ENCODE data around the gene PRDM13. TPM values are rescaled to one million over a fixed set of nuclear protein-coding genes. Genes with fewer than 3 reads are reported as not detected.

Gene PRDM13
- total RNA-seq, 1 donor from 2014 or later, result not detected

DNA sequence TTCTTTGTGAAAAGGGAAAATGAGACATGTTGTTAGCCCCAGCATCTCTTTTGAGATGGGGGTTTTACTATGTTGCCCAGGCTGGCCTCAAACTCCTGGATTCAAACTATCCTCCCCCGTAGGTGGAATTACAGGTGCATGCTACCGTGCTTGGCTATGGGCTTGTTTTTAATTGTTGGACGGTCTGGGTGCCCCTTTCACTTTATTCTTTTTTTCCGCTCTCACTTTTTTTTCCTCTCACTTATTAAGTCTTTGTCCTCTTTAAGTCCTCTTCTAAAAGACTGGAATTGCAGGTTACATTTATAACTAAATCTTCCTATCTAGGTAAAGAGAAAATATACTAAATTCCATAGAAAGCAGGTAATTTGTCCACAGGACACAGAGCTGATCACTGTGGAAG, 18.8 kb upstream of the PRDM13 start:
- no peak overlapping the region for H3K4me3 Mint-ChIP-seq

DNA sequence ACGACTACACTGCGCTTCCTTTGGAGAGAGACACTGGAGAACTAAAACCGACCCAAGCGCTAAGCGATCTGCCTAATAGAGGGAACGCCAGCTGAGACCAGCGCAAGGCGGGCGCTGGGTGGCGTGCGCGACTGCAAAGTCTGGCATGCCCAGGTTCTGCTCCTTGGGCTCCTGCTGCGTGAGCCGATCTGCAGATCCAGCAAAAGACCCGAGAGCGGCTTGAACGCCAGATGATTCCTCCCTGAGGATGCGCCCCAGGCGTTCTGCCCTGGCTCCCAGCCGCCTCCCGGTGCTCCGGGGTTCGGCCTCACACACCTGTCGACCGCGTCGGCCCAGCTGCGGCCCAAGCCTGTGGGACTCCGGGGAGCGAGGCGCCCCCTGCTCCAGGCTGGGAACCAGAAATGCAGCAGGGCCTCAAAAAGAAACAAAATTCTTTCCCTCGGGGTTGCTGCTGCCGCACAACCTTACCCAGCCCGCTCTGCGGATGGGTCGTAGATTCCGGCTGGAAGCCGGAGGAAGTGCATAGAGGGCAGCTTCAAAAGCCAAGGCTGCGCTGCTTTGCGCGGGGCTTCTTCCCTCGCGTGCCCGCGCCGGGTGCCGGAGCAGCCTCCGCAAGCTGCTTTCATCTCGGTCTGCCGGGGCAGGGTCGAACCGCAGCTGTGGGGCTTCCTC, 17.9 kb upstream of the PRDM13 start:
- H3K27me3 Mint-ChIP-seq, result peaks cover 56% of the 10 kb centered on the region
- H3K36me3 Mint-ChIP-seq (ENCODE audit: low read depth), result no peaks in the 10 kb centered on the region
- TF ChIP-seq CTCF (IDR thresholded peaks at IDR 0.05), result no peak
- ATAC-seq (ENCODE audit: low read depth), result peak; percentile 83
- POLR2A ChIA-PET, result interaction anchor here (0.7 to 1.6 kb wide), 5 partner anchors 15 to 104 kb away, joined by 3 to 12 read pairs (median 3); partner anchors contain the start of genes CCNC and PRDM13
- CTCF ChIA-PET, result interaction anchor here (0.8 to 2.7 kb wide), 7 partner anchors 16 to 234 kb away, joined by 3 to 23 read pairs (median 4); partner anchors contain the start of gene CCNC
- DNase-seq, result peak; percentile 38
- H3K27ac Mint-ChIP-seq, result peak overlapping the region; percentile 46
- intact Hi-C loops (cut with micrococcal nuclease), result loop anchor here (1.0 to 5.0 kb wide), 4 partner anchors 20 to 158 kb away; partner anchors contain the start of gene CCNC
- no peaks in the 10 kb centered on the region for H3K9me3 Mint-ChIP-seq
- H3K4me3 Mint-ChIP-seq, result peak overlapping the region; percentile 86
- H3K4me1 Mint-ChIP-seq, result peaks cover 30% of the 10 kb centered on the region

More for the DNA sequence above, 18.8 kb upstream of the PRDM13 start:
- DNase-seq, result no peak
- H3K27ac Mint-ChIP-seq, result no peak overlapping the region
- ChIA-PET POLR2A (interaction anchor here (1.6 kb wide), 1 partner anchor 19 kb away, joined by 12 read pairs; the partner anchor contains the start of gene CCNC), CTCF (interaction anchor here (2.2 to 2.7 kb wide), 2 partner anchors 17 to 158 kb away, joined by 12 to 23 read pairs; no protein-coding TSS in a partner anchor)
- H3K4me1 Mint-ChIP-seq, result peaks cover 30% of the 10 kb centered on the region
- TF ChIP-seq CTCF (IDR thresholded peaks at IDR 0.05), result no peak
- peaks cover 53% of the 10 kb centered on the region for H3K27me3 Mint-ChIP-seq
- intact Hi-C loops (cut with micrococcal nuclease), result loop anchor here (1.0 to 5.0 kb wide), 4 partner anchors 19 to 159 kb away; partner anchors contain the start of gene CCNC
- H3K9me3 Mint-ChIP-seq, result no peaks in the 10 kb centered on the region
- ATAC-seq (ENCODE audit: low read depth), result no peak
- H3K36me3 Mint-ChIP-seq (ENCODE audit: low read depth), result no peaks in the 10 kb centered on the region

DNA sequence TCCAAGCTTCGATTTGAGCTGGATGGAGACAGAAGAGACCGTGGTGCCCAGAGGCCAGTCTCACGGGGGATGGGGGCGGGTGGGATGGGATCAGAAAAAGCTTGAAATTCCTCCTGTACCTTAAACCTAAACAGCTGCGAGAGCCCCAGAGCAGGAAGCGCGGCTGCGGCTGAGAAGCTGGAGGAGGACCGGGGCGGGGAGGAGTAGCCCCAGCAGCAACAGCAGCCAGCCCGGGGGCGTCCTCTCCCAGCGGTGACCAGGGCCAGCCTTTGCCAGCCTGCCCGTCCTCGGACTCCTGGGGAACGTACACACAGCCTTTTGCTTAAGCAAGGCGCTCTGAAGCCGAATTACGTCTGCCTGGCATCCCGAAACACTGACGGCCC, 17.4 kb upstream of the PRDM13 start:
- H3K4me3 Mint-ChIP-seq, result peak overlapping the region; percentile 86
- TF ChIP-seq CTCF (IDR thresholded peaks at IDR 0.05), result no peak
- ChIA-PET CTCF (interaction anchor here (1.4 to 2.7 kb wide), 5 partner anchors 15 to 156 kb away, joined by 3 to 23 read pairs (median 4); partner anchors contain the start of gene CCNC), POLR2A (interaction anchor here (0.7 to 1.6 kb wide), 5 partner anchors 15 to 104 kb away, joined by 3 to 12 read pairs (median 3); partner anchors contain the start of genes CCNC and PRDM13)
- peak; percentile 32 for ATAC-seq (ENCODE audit: low read depth)
- H3K4me1 Mint-ChIP-seq, result peaks cover 30% of the 10 kb centered on the region
- H3K9me3 Mint-ChIP-seq, result no peaks in the 10 kb centered on the region
- no peak for DNase-seq
- peaks cover 61% of the 10 kb centered on the region for H3K27me3 Mint-ChIP-seq
- no peak overlapping the region for H3K27ac Mint-ChIP-seq
- intact Hi-C loops (cut with micrococcal nuclease), result loop anchor here (2.0 to 5.0 kb wide), 3 partner anchors 20 to 122 kb away; partner anchors contain the start of gene CCNC
- no peaks in the 10 kb centered on the region for H3K36me3 Mint-ChIP-seq (ENCODE audit: low read depth)

- Mint-ChIP-seq H3K9me3 (no peaks in the 10 kb centered on the region), H3K27ac (no peak overlapping the region), H3K27me3 (peaks cover 59% of the 10 kb centered on the region), H3K4me3 (peak overlapping the region; percentile 58), H3K36me3 (ENCODE audit: low read depth) (no peaks in the 10 kb centered on the region), H3K4me1 (peaks cover 30% of the 10 kb centered on the region)
- DNase-seq, result no peak
- no peak for TF ChIP-seq CTCF (IDR thresholded peaks at IDR 0.05)
- intact Hi-C loops (cut with micrococcal nuclease), result loop anchor here (2.0 to 5.0 kb wide), 3 partner anchors 21 to 123 kb away; partner anchors contain the start of gene CCNC
- ChIA-PET POLR2A (interaction anchor here (1.4 kb wide), 1 partner anchor 14 kb away, joined by 3 read pairs; no protein-coding TSS in a partner anchor), CTCF (interaction anchor here (1.7 to 2.7 kb wide), 2 partner anchors 22 to 156 kb away, joined by 4 to 23 read pairs; partner anchors contain the start of gene CCNC)
- ATAC-seq (ENCODE audit: low read depth), result no peak
Observed at GRCh38 chr6:99589907-99590493, 16.6 kb upstream of the PRDM13 start.
